Smooth muscle cell (in vitro differentiated cells): ENCODE results near the gene F12. TPM values are rescaled to one million over a fixed set of nuclear protein-coding genes. Genes with fewer than 3 reads are reported as not detected.

Source experiments
- DNase-seq: peaks from one replicate; lab custom pipeline; 2025; ENCODE audit not compliant: unreplicated experiment; lab: John Stamatoyannopoulos, UW
- H2AFZ ChIP-seq: fragments of 200-600 bp; sonication (generic); 2 replicates; pipeline ENCODE4 v1.6.0; 2016; ENCODE audit warnings: antibody characterized with exemption, low read depth, mild to moderate bottlenecking
- H3F3A ChIP-seq: fragments of 200-600 bp; sonication (generic); 2 replicates; pipeline ENCODE4 v1.6.0; 2017; ENCODE audit warnings: antibody characterized with exemption, low read depth
- H3K27ac ChIP-seq: fragments of 200-600 bp; sonication (generic); 2 replicates; pipeline ENCODE4 v1.5.1; 2016; ENCODE audit warnings: low read depth, mild to moderate bottlenecking
- H3K27me3 ChIP-seq: fragments of 200-600 bp; sonication (generic); 2 replicates; pipeline ENCODE4 v1.6.1; 2016; ENCODE audit warnings: low read depth, mild to moderate bottlenecking
- H3K36me3 ChIP-seq: fragments of 200-600 bp; sonication (generic); 2 replicates; pipeline ENCODE4 v1.5.1; 2016; ENCODE audit warnings: low read depth
- H3K4me1 ChIP-seq: fragments of 200-600 bp; sonication (generic); 2 replicates; pipeline ENCODE4 v1.5.1; 2016; ENCODE audit warnings: low read depth
- H3K4me2 ChIP-seq: fragments of 200-600 bp; sonication (generic); 2 replicates; pipeline ENCODE4 v1.6.0; 2016; ENCODE audit warnings: mild to moderate bottlenecking
- H3K4me3 ChIP-seq: fragments of 200-600 bp; sonication (generic); 2 replicates; pipeline ENCODE4 v1.5.1; 2016; ENCODE audit warnings: mild to moderate bottlenecking
- H3K79me2 ChIP-seq: fragments of 200-600 bp; sonication (generic); 2 replicates; pipeline ENCODE4 v1.6.0; 2016; ENCODE audit warnings: low read depth, mild to moderate bottlenecking
- H3K9ac ChIP-seq: fragments of 200-600 bp; sonication (generic); 2 replicates; pipeline ENCODE4 v1.6.0; 2016; ENCODE audit warnings: low read depth
- H3K9me3 ChIP-seq: fragments of 200-600 bp; sonication (generic); replicated peaks from 2 replicates; pipeline ENCODE4 v1.5.1; 2016; ENCODE audit warnings: low read depth
- H4K20me1 ChIP-seq: fragments of 200-600 bp; sonication (generic); 2 replicates; pipeline ENCODE4 v1.6.0; 2016; ENCODE audit warnings: low read depth
- CTCF ChIP-seq: fragments of 200-600 bp; sonication (generic); IDR thresholded peaks from 2 replicates; pipeline ENCODE4 v1.5.1; 2017; ENCODE audit warnings: borderline replicate concordance, mild to moderate bottlenecking, antibody characterized with exemption; ENCODE audit not compliant: insufficient read depth, poor library complexity, severe bottlenecking
- WGBS: methylation state at CpG from one replicate; pipeline ENCODE4 v1.1.7; 2016; ENCODE audit warnings: low lambda C conversion rate; 5-methylcytosine and 5-hydroxymethylcytosine counted together
- polyA plus RNA-seq: library from polyadenylated mRNA; unstranded; fragments of >200 nt; fragmentation: Nextera tagmentation; extraction: Ambion mirVana; gene quantifications from 2 replicates; pipeline ENCODE4 v1.2.1, GENCODE V29; 2016
- total RNA-seq: library from RNA; depleted of rRNA; stranded (reverse); fragments of >200 nt; gene quantifications from 2 replicates; pipeline ENCODE4 v1.2.3, GENCODE V29; 2014

Gene F12
- total and polyA plus RNA-seq, 2 experiments from 2014 or later, result 3.6 to 15.0 TPM

- Histone ChIP-seq H3K9ac (no peak overlapping the region), H3K9me3 (no peaks in the 10 kb centered on the region), H3K4me2 (no peak overlapping the region), H3K27ac (no peak overlapping the region), H3F3A (no peaks in the 10 kb centered on the region), H3K4me3 (no peak overlapping the region), H2AFZ (no peak overlapping the region), H3K36me3 (no peaks in the 10 kb centered on the region), H3K4me1 (no peaks in the 10 kb centered on the region), H4K20me1 (peaks cover 13% of the 10 kb centered on the region), H3K79me2 (peaks cover 3% of the 10 kb centered on the region), H3K27me3 (no peaks in the 10 kb centered on the region)
- DNase-seq, result no peak
- TF ChIP-seq CTCF, result no peak
- 95% methylated on average over 23 of the region's 25 CpGs for WGBS
These were observed 23.7 kb upstream of the F12 start for GRCh38 chr5:177432839-177433657.

GRCh38 chr5:177432143-177432838, 22.9 kb upstream of the F12 start:
- no peak overlapping the region for H3K9ac ChIP-seq
- WGBS, result 93% methylated on average over 18 of the region's 18 CpGs
- DNase-seq, result no peak

GRCh38 chr5:177431317-177432142, 22.2 kb upstream of the F12 start:
- H4K20me1 ChIP-seq, result peaks cover 22% of the 10 kb centered on the region
- no peak overlapping the region for H3K9ac ChIP-seq
- H3K27me3 ChIP-seq, result no peaks in the 10 kb centered on the region
- no peak overlapping the region for H3K4me3 ChIP-seq
- no peak for TF ChIP-seq CTCF
- H3K79me2 ChIP-seq, result peaks cover 15% of the 10 kb centered on the region
- no peak overlapping the region for H3K4me2 ChIP-seq
- peaks cover 7% of the 10 kb centered on the region for H3K4me1 ChIP-seq
- no peak overlapping the region for H3K27ac ChIP-seq
- no peak for DNase-seq
- H3F3A ChIP-seq, result no peaks in the 10 kb centered on the region
- WGBS, result 95% methylated on average over 27 of the region's 29 CpGs
- no peaks in the 10 kb centered on the region for H3K9me3 ChIP-seq
- no peaks in the 10 kb centered on the region for H3K36me3 ChIP-seq
- no peak overlapping the region for H2AFZ ChIP-seq

More at GRCh38 chr5:177432143-177432838, 22.9 kb upstream of the F12 start:
- peaks cover 9% of the 10 kb centered on the region for H3K79me2 ChIP-seq
- no peak for TF ChIP-seq CTCF
- H3K27ac ChIP-seq, result no peak overlapping the region
- H3K4me2 ChIP-seq, result no peak overlapping the region
- no peaks in the 10 kb centered on the region for H3K9me3 ChIP-seq
- peaks cover 20% of the 10 kb centered on the region for H4K20me1 ChIP-seq
- H3K36me3 ChIP-seq, result no peaks in the 10 kb centered on the region
- H3F3A ChIP-seq, result no peaks in the 10 kb centered on the region
- H2AFZ ChIP-seq, result no peak overlapping the region
- H3K27me3 ChIP-seq, result no peaks in the 10 kb centered on the region
- H3K4me3 ChIP-seq, result no peak overlapping the region
- H3K4me1 ChIP-seq, result peaks cover 6% of the 10 kb centered on the region
